ENCODE data around the gene TSHZ2.

DNA sequence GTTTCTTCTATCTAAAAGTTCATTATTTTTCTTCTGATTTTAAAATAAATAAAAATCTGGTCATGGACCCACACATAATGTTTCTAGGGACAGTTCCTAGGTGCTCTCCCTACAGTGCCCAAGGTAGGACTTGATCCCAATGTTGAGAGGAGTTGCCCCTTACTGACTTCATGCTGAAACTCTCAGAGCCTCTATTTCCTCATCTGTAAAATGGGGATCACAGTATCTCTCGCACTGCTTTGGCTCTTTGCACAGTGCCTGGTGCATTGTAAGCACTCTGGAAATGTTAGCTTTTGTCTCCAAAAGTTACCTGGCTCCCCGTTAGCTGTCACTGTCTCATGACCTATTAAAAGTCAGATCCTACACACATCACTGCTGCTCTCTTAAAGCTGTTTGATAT lies 205.5 kb downstream of the TSHZ2 start:
- TF ChIP-seq, protein P1, sequence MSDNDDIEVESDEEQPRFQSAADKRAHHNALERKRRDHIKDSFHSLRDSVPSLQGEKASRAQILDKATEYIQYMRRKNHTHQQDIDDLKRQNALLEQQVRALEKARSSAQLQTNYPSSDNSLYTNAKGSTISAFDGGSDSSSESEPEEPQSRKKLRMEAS (IDR thresholded peaks at IDR 0.05; ENCODE audit: insufficient read depth, insufficient read length), result no peak
- TF ChIP-seq POLR2A (IDR thresholded peaks at IDR 0.05; ENCODE audit: low read depth, low read length), result no peak
